GM23338 (cell line): ENCODE data around the gene KRT16.

ENCODE experiments used
- CREB1 ChIP-seq: fragments of 250-450 bp; sonication (Bioruptor Pico); IDR thresholded peaks from 2 replicates; pipeline ENCODE4 v1.5.0; 2020; ENCODE audit warnings: low read depth, mild to moderate bottlenecking, moderate library complexity
- CTCF ChIP-seq, 2 experiments: fragments of 200-600 bp in 1 of 2; sonication (generic) in 1 of 2; conservative IDR thresholded peaks; 2 replicates each; pipeline versions ENCODE4 v1.5.1 to v1.6.1; 2016 to 2017; ENCODE audit warnings: antibody characterized with exemption in 2 of 2, low read depth in 2 of 2, mild to moderate bottlenecking in 2 of 2, moderate library complexity in 1 of 2
- ETS1 ChIP-seq: IDR thresholded peaks from 2 replicates; pipeline ENCODE4 v1.6.1; 2016; ENCODE audit warnings: antibody characterized with exemption
- EZH2 ChIP-seq: fragments of 200-600 bp; sonication (generic); IDR thresholded peaks from one replicate; pipeline ENCODE4 v1.8.0; 2017; ENCODE audit warnings: antibody characterized with exemption, mild to moderate bottlenecking, low read depth; ENCODE audit not compliant: unreplicated experiment
- EZH2phosphoT487 ChIP-seq: fragments of 200-600 bp; sonication (generic); IDR thresholded peaks from one replicate; pipeline ENCODE4 v1.8.1; 2018; ENCODE audit warnings: antibody characterized with exemption; ENCODE audit not compliant: unreplicated experiment
- JUNB ChIP-seq: IDR thresholded peaks from one replicate; pipeline ENCODE4 v1.6.1; 2016; ENCODE audit warnings: antibody characterized with exemption; ENCODE audit not compliant: unreplicated experiment
- NANOG ChIP-seq: IDR thresholded peaks from 2 replicates; pipeline ENCODE4 v1.6.1; 2016; ENCODE audit warnings: antibody characterized with exemption, borderline replicate concordance
- POLR2AphosphoS5 ChIP-seq: IDR thresholded peaks from 2 replicates; pipeline ENCODE4 v1.6.1; 2016; ENCODE audit warnings: antibody characterized with exemption, low read depth
- REST ChIP-seq: IDR thresholded peaks from one replicate; pipeline ENCODE4 v1.6.1; 2018; ENCODE audit warnings: antibody characterized with exemption; ENCODE audit not compliant: unreplicated experiment
- STAT1 ChIP-seq: IDR thresholded peaks from one replicate; pipeline ENCODE4 v1.6.1; 2016; ENCODE audit warnings: antibody characterized with exemption; ENCODE audit not compliant: unreplicated experiment
- ZNF331 ChIP-seq: fragments of 250-450 bp; sonication (Bioruptor Pico); IDR thresholded peaks from 2 replicates; pipeline ENCODE4 v1.5.0; 2020; ENCODE audit warnings: low read depth, mild to moderate bottlenecking, moderate library complexity

- TF ChIP-seq CTCF (conservative IDR thresholded peaks at IDR 0.05; ENCODE audit: low read depth in 2 of 2), result no peak
- no peak for TF ChIP-seq POLR2AphosphoS5
- TF ChIP-seq REST, result no peak
- no peak for TF ChIP-seq EZH2
- TF ChIP-seq NANOG, result no peak
- TF ChIP-seq EZH2phosphoT487, result no peak
- no peak for TF ChIP-seq ETS1
- no peak for TF ChIP-seq JUNB
- TF ChIP-seq STAT1, result no peak
- no peak for TF ChIP-seq ZNF331 (CRISPR knock-in tag)
- TF ChIP-seq CREB1 (CRISPR knock-in tag), result no peak
These were observed 51.0 kb downstream of the KRT16 start for GRCh38 chr17:41561554-41561953.
